CMK (cell line): ENCODE results near the gene AMOT.

Experiments
- DNase-seq: peaks from one replicate; pipeline ENCODE4 v3.0.0-alpha.2; 2010; ENCODE audit warnings: low read depth

The AMOT gene

DNA sequence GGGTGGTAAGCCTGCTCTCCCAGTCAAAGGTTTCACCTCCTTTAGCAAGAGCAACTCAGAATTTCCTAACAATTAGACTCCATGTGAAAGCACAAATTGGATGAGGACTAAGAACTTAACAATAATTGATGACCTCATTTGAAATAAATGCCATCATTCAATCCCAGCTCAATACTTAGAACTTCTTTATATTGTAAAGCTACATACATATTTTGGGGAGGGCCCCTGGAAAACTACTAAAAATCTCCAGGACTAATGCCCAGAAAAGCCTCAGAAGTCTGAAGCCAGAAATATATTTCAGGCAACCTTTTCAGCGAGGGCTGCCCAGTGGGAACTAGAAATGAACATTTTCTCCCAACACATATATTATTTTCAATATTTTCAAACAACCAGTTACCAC is 38.1 kb downstream of the AMOT start:
- no peak for DNase-seq

GRCh38 chrX:112800971-112801775 is 39.5 kb downstream of the AMOT start:
- no peak for DNase-seq

DNA sequence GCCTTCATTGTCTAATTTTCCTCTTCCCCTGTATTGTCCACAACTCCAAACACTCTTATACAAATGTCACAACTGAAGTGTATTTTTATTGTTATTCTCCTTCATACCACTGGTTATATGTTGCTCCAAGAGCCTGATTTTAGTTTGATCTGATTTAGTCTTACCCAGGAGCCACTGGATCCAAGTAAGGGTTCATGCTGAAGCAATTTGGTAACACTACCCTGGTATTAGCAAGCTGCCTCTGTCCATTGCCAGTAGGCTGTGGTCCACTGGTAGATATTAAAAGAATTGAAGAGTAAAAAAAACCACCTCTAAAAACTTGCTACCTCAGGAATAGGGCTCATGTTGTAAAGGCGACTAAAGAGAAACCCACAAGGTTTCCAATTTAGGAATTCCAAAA is 41.2 kb downstream of the AMOT start:
- DNase-seq: no peak

DNA sequence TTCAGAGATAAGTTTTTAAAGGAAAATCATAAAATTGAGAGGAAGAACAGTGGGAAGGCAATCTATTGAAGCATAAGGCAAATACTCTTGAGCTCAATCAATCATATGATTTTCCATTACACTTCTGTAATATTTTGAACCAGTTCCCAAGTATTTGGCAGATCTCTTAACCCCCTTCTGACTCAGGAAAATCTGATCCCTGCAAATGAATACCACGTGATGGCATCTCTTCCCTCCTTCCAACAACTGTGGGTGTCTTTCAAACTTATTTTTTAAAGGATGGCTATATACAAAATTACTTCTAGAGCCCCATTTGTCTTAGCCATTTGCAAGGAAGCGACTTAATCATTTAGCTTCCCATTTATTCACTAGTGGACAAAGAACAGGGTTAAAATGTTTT is 41.9 kb downstream of the AMOT start:
- no peak for DNase-seq

DNA sequence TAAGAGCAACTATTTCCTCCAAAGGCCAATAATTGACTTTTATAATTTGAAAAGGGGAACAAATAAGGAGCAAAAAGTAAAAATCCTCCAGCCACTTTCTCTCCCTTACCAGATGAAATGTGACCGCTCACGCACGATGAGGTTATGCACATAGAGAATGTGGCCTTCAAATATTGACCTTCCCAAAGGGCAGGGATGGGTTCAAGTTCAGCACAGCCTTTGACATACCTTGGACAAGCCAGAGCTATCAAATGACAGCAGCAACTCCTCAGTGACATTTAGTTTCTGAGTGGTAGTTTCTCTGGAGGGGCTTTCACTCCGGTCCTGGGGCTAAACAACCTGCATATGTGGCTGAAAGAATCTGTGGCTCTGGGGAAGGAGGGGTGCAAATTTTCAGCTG is 50.7 kb downstream of the AMOT start:
- no peak for DNase-seq

DNA sequence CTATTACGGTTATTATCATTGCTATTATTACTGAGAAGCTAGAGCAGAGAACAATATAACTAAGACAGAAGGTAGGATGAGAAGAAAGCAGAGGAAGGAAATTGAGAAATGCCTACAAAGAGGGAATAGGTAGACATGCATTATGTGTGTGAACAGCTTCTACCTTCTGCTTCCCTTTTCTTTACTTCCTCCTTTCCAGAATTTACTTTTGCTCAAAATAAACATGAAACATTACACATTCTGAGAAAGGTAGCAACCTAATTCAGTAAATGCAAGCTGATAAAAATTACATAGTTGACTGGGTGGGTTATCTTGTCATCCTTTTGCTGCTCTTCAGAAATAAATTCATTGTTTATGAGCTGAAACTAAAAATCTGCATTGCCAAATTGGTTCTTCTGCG is 54.6 kb downstream of the AMOT start:
- no peak for DNase-seq

DNA sequence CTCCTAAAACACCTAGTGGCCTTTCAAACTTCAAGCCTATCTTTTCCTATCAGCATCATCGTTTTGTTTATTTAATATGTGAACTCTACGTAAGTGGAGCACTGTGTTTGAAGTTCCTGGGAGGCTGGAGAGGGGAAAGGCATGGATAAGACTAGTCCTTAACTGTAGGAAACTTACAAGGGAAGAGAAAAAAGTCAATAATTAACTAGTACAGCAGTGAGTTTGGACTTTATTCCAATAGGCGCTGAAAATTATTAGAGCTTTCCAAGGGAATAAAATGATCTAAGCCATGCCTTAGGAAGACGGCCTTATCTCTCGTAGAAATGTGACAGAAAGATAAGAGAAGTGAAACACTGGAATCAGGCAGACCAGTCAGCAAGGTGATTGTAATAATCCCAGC is 55.3 kb downstream of the AMOT start:
- DNase-seq: no peak

DNA sequence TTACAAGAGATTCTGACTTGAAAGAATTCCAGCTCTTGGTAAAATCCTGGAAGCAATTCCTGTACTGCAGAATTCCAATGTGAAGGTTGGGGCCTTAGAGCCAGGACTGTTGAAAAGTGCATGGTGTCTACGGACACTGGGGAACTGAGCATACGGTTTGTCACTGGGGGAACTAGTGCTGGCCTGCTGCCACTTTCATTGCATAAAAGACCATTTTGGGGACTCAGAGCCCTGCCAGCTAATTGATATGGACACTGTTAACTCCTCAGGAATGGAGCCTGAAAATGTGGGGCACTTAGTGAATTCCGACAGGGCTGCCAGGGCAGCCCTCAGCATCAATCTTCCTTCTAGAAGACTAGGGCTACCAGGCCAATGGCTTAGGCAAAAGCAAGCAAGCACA is 55.9 kb downstream of the AMOT start:
- no peak for DNase-seq

DNA sequence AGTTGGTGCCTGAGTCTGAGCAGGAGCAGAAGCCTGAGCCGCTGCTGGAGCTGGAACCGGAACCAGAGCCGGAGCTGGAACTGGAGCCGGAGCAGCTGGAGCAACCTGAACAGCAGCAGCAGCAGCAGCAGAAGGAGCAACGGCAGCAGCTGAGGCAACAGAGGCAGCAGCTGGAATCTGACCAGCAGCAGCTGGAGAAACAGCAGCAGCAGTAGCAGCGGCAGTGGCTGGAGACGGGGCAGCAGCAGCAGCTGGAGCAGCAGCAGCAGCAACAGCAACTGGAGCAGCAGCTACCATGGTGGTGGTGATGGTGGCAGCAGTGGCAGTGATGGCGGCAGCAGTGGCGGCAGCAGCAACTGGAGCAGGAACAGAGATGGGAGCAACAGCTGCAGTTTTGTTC is 61.5 kb downstream of the AMOT start:
- DNase-seq: no peak

GRCh38 chrX:112774651-112775293 is 65.9 kb downstream of the AMOT start:
- DNase-seq: no peak

DNA sequence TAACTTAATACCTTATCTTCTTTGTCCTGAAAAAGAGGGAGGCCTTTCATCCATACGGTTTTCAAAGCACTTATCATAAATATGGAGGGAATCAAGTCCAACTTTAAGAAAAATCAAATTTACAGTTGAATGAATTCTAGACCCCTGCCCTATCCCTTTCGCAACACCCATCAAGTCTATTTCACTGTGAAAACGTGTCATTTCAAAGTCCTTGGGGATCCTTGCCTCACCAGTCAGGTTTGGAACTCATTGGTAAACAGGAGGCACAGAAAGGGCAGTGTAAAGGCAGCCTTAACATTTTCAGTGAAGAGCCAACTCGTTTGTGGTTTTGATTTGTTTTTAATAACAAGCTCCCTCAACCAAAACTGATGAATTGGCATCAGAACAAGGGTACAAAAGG is 66.5 kb downstream of the AMOT start:
- DNase-seq: no peak

DNA sequence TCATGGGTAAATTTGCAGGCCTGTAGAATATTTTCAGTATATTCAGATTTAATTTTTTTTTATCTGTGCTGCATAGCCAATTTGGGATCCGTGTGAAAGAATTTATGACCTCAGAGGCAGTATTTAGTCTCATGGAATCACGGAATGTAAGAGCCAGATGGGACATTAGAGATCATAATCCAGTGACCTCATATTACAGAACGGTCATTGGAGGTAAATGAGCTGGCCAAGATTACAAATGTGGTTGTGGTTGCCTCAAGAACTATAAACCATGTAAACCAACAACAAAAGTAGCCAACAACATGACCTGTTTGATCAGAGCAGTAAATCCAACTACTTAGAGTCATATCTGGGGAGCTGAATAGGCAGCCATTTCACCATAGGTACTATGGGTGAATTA is 71.6 kb downstream of the AMOT start:
- no peak for DNase-seq

DNA sequence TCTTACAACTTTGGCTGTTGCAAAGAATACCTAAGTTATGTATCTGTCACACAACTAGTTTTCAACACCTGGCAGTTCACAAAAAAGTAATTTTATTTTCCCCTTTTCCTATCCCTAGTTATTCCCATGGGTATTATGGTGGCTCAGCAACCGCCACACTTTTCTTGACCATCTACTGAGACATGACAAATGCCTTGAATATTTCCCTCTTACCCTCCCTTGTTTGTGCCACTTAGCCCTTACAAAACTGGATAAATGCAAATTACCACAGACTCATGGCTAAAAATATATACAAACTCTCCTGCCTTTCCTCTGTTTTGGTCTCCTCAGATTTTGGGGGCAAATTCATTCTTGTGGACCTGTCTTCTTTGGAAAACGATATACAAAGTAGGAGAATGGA is 72.1 kb downstream of the AMOT start:
- no peak for DNase-seq

DNA sequence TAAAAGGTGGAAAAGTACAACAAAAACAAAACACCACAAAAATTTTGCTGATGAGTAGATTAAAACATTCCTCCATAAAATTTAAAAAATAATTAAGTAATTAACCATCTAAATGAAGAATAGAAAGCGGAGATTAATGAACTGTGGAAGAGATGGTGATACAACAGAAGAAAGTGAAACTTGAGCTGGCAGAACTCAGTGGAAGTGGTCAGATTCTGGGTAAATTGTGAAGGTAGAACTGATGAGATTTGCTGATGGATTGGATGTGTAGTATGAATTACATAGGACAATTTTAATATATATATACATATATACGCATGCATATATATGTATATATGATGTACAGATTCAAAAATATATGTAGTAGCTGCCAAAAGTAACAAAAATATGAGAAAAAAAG is 73.9 kb downstream of the AMOT start:
- no peak for DNase-seq

DNA sequence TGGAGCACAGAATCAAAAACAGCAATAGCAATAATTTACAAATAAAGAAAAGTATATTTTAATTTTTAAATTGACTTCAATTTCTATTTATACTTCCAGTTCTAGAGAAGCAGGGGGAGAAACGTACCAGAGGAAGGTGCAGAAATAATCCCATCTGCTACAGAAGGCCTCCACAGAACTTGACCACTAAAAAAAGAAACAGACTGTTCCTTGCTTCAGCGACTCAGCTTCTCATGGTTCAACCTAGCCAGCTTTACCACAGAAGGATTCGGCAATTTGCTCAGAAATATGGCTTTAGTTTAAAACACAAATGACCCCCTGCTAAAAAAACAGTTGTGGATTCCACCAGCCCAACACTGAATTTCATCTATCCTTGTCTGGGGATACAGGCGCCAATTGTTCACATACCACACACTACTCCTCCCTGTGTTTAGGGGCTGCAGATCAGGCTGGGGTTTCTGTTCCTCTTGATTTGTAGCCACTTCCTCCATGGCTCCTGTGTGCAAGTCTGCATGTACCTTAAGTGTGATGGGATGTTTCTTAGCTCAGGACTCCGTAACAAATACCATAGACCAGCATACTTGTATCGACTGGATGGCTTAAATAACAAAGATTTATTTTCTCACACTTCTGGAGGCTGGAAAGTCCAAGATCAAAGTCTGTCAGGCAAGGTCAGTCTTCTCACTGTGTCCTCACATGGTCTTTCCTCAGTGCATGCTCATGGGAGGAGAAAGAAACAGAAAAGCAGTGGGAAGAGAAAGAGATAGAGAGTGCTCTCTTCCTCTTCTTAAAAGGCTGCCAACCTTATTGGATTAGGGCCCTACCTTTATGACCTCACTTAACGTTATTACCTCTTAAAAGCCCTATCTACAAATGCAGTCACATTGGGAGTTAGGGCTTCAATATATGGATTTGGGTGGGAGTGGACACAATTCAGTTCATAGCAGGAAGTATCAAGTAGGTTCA is 79.1 kb downstream of the AMOT start:
- no peak for DNase-seq

DNA sequence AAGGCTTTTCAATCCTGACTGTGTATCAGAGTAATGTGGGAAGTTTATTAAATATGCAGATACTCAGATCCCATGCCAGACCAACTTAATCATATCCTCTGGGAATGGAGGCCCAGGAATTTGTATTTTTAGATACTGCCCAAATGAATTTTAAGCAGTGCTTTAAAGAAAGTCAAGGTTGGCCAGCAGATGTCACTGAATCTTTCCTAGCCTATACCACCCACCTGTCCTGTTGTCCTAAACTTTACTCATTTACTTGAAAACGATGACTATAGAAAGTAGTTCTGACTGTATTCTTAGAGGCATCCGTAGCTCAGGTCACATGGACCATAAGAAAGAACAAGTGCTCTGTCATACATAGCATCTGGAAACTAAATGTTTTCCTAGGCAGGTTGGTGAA is 79.9 kb downstream of the AMOT start:
- DNase-seq: no peak

- DNase-seq: no peak
These were observed 80.7 kb downstream of the AMOT start for GRCh38 chrX:112759966-112760365.

GRCh38 chrX:112759512-112759911 is 81.1 kb downstream of the AMOT start:
- DNase-seq: no peak

GRCh38 chrX:112757946-112758345 is 82.7 kb downstream of the AMOT start:
- DNase-seq: no peak

GRCh38 chrX:112753116-112753515 is 87.5 kb downstream of the AMOT start:
- no peak for DNase-seq

DNA sequence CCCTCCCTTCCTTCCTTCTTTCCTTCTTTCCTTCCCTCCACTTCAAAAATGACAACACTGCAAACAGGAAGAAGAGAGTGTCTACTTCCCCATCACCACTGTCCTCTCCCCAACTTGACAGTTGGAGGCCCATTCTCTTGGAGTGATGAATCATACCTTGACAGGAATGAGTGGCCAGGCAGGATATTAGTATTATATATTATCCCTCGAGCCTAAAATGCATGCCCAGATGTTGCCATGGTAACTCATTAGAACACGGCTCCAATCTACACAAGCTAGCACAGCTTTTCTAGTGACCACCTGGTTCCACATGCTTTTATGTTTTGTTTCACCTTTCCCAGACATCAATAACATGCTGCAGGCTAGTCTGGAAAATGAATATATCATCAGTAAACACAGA is 89.6 kb downstream of the AMOT start:
- DNase-seq: no peak

DNA sequence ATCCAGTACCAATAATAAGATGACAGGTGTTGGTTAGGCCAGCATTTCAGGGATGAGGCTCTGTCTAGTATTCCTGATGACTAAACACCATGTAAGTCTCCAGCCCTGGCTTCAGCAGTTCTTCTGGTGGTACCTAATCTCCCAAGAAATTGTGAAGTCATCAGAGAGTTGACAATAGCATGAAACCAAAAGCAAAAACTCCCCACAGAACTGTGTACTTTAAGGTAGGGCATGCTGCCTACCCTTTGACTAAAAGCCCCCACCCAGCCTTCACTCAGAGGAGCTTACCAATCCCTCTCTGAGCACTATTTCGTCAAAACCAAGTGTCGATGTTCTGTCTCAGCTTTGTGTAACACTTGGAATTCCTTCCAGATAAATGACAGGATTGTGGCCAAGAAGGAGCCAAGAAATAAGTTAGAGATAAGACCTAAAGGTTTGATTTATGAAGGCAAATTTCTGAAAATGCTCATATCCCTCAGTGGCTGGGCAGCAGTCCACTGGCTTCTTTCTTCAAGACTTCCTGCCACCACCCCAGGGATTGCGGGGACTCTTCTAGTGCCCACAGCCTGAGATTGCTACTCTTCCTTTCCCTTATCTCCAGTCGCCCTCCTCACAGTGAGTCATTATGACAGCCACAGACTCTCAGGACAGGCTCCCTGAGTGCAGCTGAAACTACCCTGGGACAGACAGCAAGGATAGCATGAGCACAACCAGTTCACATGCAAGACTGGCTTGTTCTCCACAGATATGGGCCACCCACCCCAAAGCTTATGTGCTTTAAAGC is 93.6 kb downstream of the AMOT start:
- no peak for DNase-seq
